ENCODE data around the gene MYDGF. TPM values are rescaled to one million over a fixed set of nuclear protein-coding genes. Genes with fewer than 3 reads are reported as not detected.

MYDGF gene
- total RNA-seq, 4 donors from 2014 or later = 33.5 to 48.7 (median 41.5) TPM

- 67 to 81% methylated on average over 19 of the region's 19 CpGs for WGBS, 2 donors
- Histone ChIP-seq H3K4me1 (peaks cover 0 to 9% (median 3%) of the 10 kb centered on the region in 4 donors), H3K36me3 (peaks cover 12 to 74% (median 33%) of the 10 kb centered on the region in 3 donors), H3K4me3 (no peak overlapping the region), H3K9me3 (no peaks in the 10 kb centered on the region), H3K27ac (no peak overlapping the region), H3K27me3 (no peaks in the 10 kb centered on the region)
- TF ChIP-seq CTCF (IDR thresholded peaks at IDR 0.05) = no peak
- TF ChIP-seq EP300 (IDR thresholded peaks at IDR 0.05) = no peak
- no peak for TF ChIP-seq POLR2A (IDR thresholded peaks at IDR 0.05)
- no peak for DNase-seq (ENCODE audit: low spot score in 2 of 2)
These were observed 35.4 kb upstream of the MYDGF start for GRCh38 chr19:4705413-4706131.

- TF ChIP-seq POLR2A (IDR thresholded peaks at IDR 0.05) (no peak), CTCF (IDR thresholded peaks at IDR 0.05) (no peak)
These were observed 34.2 kb upstream of the MYDGF start for GRCh38 chr19:4704317-4704673.

GRCh38 chr19:4703671-4704316, 33.7 kb upstream of the MYDGF start:
- Histone ChIP-seq H3K27me3 (no peaks in the 10 kb centered on the region), H3K36me3 (peaks cover 10 to 74% (median 40%) of the 10 kb centered on the region in 3 donors), H3K4me3 (no peak overlapping the region), H3K9me3 (no peaks in the 10 kb centered on the region), H3K4me1 (peaks cover 0 to 9% (median 3%) of the 10 kb centered on the region in 4 donors), H3K27ac (no peak overlapping the region)
- DNase-seq (ENCODE audit: low spot score in 2 of 2) = no peak
- TF ChIP-seq EP300 (IDR thresholded peaks at IDR 0.05) = no peak
- TF ChIP-seq CTCF (IDR thresholded peaks at IDR 0.05) = no peak
- TF ChIP-seq POLR2A (IDR thresholded peaks at IDR 0.05) = no peak
- 86 to 90% methylated on average over 26 of the region's 28 CpGs for WGBS, 2 donors

More at GRCh38 chr19:4704317-4704673, 34.2 kb upstream of the MYDGF start:
- peaks cover 10 to 74% (median 40%) of the 10 kb centered on the region in 3 donors for H3K36me3 ChIP-seq
- 88 to 93% methylated on average over 9 of the region's 9 CpGs for WGBS, 2 donors
- DNase-seq (ENCODE audit: low spot score in 2 of 2) = no peak
- H3K4me1 ChIP-seq = peaks cover 0 to 9% (median 3%) of the 10 kb centered on the region in 4 donors
- no peaks in the 10 kb centered on the region for H3K9me3 ChIP-seq
- no peak overlapping the region for H3K27ac ChIP-seq
- no peaks in the 10 kb centered on the region for H3K27me3 ChIP-seq
- no peak overlapping the region for H3K4me3 ChIP-seq

GRCh38 chr19:4702764-4703163, 32.6 kb upstream of the MYDGF start:
- Histone ChIP-seq H3K36me3 (peaks cover 10 to 80% (median 40%) of the 10 kb centered on the region in 3 donors), H3K4me3 (no peak overlapping the region), H3K27me3 (no peaks in the 10 kb centered on the region), H3K9me3 (no peaks in the 10 kb centered on the region), H3K4me1 (peaks cover 0 to 5% (median under 1%) of the 10 kb centered on the region in 4 donors), H3K27ac (no peak overlapping the region)
- TF ChIP-seq POLR2A (IDR thresholded peaks at IDR 0.05) (no peak), CTCF (IDR thresholded peaks at IDR 0.05) (no peak), EP300 (IDR thresholded peaks at IDR 0.05) (no peak)
- DNase-seq (ENCODE audit: low spot score in 2 of 2) = no peak
- WGBS, 2 donors = 79 to 89% methylated on average over 11 of the region's 11 CpGs

GRCh38 chr19:4701557-4701956, 31.4 kb upstream of the MYDGF start:
- Histone ChIP-seq H3K27me3 (no peaks in the 10 kb centered on the region), H3K36me3 (peaks cover 10 to 92% (median 51%) of the 10 kb centered on the region in 3 donors), H3K9me3 (no peaks in the 10 kb centered on the region), H3K4me1 (peaks cover 0 to 8% (median 3%) of the 10 kb centered on the region in 4 donors), H3K27ac (no peak overlapping the region), H3K4me3 (no peak overlapping the region)
- no peak for DNase-seq (ENCODE audit: low spot score in 2 of 2)
- TF ChIP-seq EP300 (IDR thresholded peaks at IDR 0.05) (no peak), POLR2A (IDR thresholded peaks at IDR 0.05) (no peak), CTCF (IDR thresholded peaks at IDR 0.05) (no peak)
- 87 to 88% methylated on average over 8 of the region's 8 CpGs for WGBS, 2 donors
